Right atrium auricular region (tissue), 2 donors: ENCODE data around the gene SCN2A. TPM values are rescaled to one million over a fixed set of nuclear protein-coding genes. Genes with fewer than 3 reads are reported as not detected.

Source experiments
- DNase-seq: peaks from one replicate; pipeline ENCODE4 v3.0.0-alpha.2; 2019; ENCODE audit warnings: low spot score
- H3K27ac ChIP-seq, 2 donors: fragments of 200-600 bp; sonication (generic); 1 replicate in 1 of 2; 2 replicates in 1 of 2; pipeline ENCODE4 v1.5.1; 2016 to 2019
- H3K27me3 ChIP-seq, 2 donors: fragments of 200-600 bp; sonication (generic); one replicate each; pipeline versions ENCODE4 v1.5.1 to v1.6.0; 2017 to 2019
- H3K36me3 ChIP-seq: fragments of 200-600 bp; sonication (generic); one replicate; pipeline ENCODE4 v1.5.1; 2016
- H3K4me1 ChIP-seq, 2 donors: fragments of 200-600 bp; sonication (generic); one replicate each; pipeline versions ENCODE4 v1.5.1 to v1.6.0; 2017 to 2019
- H3K4me3 ChIP-seq, 2 donors: fragments of 200-600 bp; sonication (generic); 1 replicate in 1 of 2; 2 replicates in 1 of 2; pipeline ENCODE4 v1.5.1; 2017 to 2019; ENCODE audit warnings: mild to moderate bottlenecking in 1 of 2, moderate library complexity in 1 of 2
- H3K9me3 ChIP-seq, 2 donors: fragments of 200-600 bp; sonication (generic); one replicate each; pipeline ENCODE4 v1.5.1; 2019
- CTCF ChIP-seq, 2 donors: fragments of 200-600 bp; sonication (generic); IDR thresholded peaks; one replicate each; pipeline ENCODE4 v1.5.1; 2019; ENCODE audit warnings: antibody characterized with exemption in 2 of 2
- total RNA-seq, 2 donors: library from RNA; depleted of rRNA; stranded (reverse); fragments of >200 nt; gene quantifications; one replicate each; pipeline ENCODE4 v1.1.0, GENCODE V29; 2016

SCN2A gene
- total RNA-seq, 2 donors from 2014 or later = 0.39 to 1.0 TPM

- Histone ChIP-seq H3K4me3 (no peak overlapping the region), H3K9me3 (no peaks in the 10 kb centered on the region), H3K36me3 (no peaks in the 10 kb centered on the region), H3K27ac (no peak overlapping the region), H3K27me3 (no peaks in the 10 kb centered on the region), H3K4me1 (no peaks in the 10 kb centered on the region)
- no peak for DNase-seq
- TF ChIP-seq CTCF (IDR thresholded peaks at IDR 0.05) = no peak
Measured at GRCh38 chr2:165208094-165208493, 31.1 kb upstream of the SCN2A start.

- H3K9me3 ChIP-seq = no peaks in the 10 kb centered on the region
- no peak for TF ChIP-seq CTCF (IDR thresholded peaks at IDR 0.05)
- H3K4me1 ChIP-seq = no peaks in the 10 kb centered on the region
- no peaks in the 10 kb centered on the region for H3K27me3 ChIP-seq
- H3K36me3 ChIP-seq = no peaks in the 10 kb centered on the region
- no peak overlapping the region for H3K27ac ChIP-seq
- H3K4me3 ChIP-seq = no peak overlapping the region
- no peak for DNase-seq
Measured at GRCh38 chr2:165214093-165214492, 25.1 kb upstream of the SCN2A start.

- H3K27ac ChIP-seq = no peak overlapping the region
- H3K4me1 ChIP-seq = no peaks in the 10 kb centered on the region
- TF ChIP-seq CTCF (IDR thresholded peaks at IDR 0.05) = no peak
- no peaks in the 10 kb centered on the region for H3K36me3 ChIP-seq
- H3K27me3 ChIP-seq = no peaks in the 10 kb centered on the region
- H3K9me3 ChIP-seq = no peaks in the 10 kb centered on the region
- H3K4me3 ChIP-seq = no peak overlapping the region
- no peak for DNase-seq
Measured at GRCh38 chr2:165219481-165219880, 19.7 kb upstream of the SCN2A start.

GRCh38 chr2:165224941-165225340, 14.3 kb upstream of the SCN2A start:
- no peak for TF ChIP-seq CTCF (IDR thresholded peaks at IDR 0.05)
- no peak overlapping the region for H3K4me3 ChIP-seq
- DNase-seq = no peak
- H3K4me1 ChIP-seq = no peaks in the 10 kb centered on the region
- H3K36me3 ChIP-seq = no peaks in the 10 kb centered on the region
- no peaks in the 10 kb centered on the region for H3K9me3 ChIP-seq
- H3K27me3 ChIP-seq = no peaks in the 10 kb centered on the region
- H3K27ac ChIP-seq = no peak overlapping the region

- H3K4me1 ChIP-seq = no peaks in the 10 kb centered on the region
- no peak for TF ChIP-seq CTCF (IDR thresholded peaks at IDR 0.05)
- no peaks in the 10 kb centered on the region for H3K9me3 ChIP-seq
- no peak for DNase-seq
- no peak overlapping the region for H3K27ac ChIP-seq
- no peaks in the 10 kb centered on the region for H3K27me3 ChIP-seq
- H3K36me3 ChIP-seq = no peaks in the 10 kb centered on the region
- no peak overlapping the region for H3K4me3 ChIP-seq
Measured at GRCh38 chr2:165227571-165227970, 11.6 kb upstream of the SCN2A start.

GRCh38 chr2:165237056-165237455, 2.2 kb upstream of the SCN2A start:
- no peak for TF ChIP-seq CTCF (IDR thresholded peaks at IDR 0.05)
- no peak for DNase-seq
- Histone ChIP-seq H3K27ac (no peak overlapping the region), H3K9me3 (no peaks in the 10 kb centered on the region), H3K4me1 (no peaks in the 10 kb centered on the region), H3K27me3 (no peaks in the 10 kb centered on the region), H3K36me3 (no peaks in the 10 kb centered on the region), H3K4me3 (no peak overlapping the region)
